GM20000 (cell line): ENCODE measurements around the gene DPP6.

ENCODE experiments used
- DNase-seq: peaks from one replicate; pipeline ENCODE4 v3.0.0; 2012; ENCODE audit warnings: low spot score
- TF ChIP-seq, protein P1 (sequence below): IDR thresholded peaks from 2 replicates; pipeline ENCODE4 v1.5.1; 2012; ENCODE audit warnings: mild to moderate bottlenecking, control low read depth; ENCODE audit errors: extremely low read depth, missing control alignments

The DPP6 gene

DNA sequence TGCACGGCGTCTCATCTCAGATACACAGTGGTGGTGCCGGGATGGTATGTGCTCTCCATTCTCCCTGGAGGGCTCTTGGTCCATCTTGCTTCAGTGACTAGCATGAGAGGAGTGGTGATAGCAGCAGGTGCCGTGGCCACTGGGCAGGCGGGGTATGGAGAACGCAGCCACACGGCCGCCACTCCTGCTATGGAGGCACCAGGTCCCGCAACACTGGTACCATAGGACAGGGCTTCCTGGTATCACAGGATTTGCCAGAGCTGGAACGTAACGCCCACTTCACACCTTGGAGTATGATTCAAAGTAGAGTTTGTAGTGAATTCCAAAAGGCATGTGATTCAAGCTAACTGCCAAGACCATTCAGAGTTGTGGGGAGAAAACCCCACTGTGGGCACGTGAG is 284.1 kb downstream of the DPP6 start:
- TF ChIP-seq, protein P1, sequence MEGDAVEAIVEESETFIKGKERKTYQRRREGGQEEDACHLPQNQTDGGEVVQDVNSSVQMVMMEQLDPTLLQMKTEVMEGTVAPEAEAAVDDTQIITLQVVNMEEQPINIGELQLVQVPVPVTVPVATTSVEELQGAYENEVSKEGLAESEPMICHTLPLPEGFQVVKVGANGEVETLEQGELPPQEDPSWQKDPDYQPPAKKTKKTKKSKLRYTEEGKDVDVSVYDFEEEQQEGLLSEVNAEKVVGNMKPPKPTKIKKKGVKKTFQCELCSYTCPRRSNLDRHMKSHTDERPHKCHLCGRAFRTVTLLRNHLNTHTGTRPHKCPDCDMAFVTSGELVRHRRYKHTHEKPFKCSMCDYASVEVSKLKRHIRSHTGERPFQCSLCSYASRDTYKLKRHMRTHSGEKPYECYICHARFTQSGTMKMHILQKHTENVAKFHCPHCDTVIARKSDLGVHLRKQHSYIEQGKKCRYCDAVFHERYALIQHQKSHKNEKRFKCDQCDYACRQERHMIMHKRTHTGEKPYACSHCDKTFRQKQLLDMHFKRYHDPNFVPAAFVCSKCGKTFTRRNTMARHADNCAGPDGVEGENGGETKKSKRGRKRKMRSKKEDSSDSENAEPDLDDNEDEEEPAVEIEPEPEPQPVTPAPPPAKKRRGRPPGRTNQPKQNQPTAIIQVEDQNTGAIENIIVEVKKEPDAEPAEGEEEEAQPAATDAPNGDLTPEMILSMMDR: no peak
- DNase-seq: no peak

DNA sequence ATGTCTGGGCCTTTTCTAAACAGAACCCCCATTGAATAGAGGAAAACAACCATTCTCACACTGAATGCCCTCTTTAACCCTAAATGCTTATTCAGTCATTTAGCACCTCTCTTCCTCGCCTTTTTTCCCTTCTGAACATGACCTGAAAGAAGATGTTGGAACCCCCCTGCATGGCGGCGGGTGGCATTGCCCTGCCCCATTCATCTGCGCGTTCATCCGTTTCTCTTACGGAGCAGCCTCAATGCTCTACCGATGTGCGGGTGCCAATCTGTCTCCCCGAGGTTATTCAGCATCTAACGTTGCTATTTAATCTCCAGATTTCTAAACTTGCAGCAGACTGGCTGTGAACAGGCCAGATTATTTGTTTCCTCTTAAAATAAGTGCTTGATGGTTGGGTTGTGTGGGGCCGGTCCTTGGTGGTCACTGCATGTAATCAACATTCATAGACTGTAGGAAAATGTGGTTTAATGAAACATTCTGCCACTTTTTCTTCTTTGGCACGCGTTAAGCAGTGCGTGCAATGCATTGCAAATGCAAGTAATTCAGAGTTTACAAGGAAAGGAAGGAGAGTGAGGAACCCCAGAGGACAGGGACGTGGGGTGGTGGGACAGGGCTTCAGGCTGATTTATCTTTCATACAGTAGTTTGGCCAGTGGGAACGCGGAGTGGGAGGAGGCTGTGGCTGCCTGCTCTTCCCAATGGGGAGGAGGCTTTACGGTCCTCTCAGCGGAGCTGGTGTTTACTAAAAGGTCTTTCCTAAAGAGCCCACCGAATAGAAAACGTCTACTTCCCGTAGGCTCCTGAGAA is 286.7 kb downstream of the DPP6 start:
- DNase-seq: no peak
- TF ChIP-seq, protein P1: no peak

DNA sequence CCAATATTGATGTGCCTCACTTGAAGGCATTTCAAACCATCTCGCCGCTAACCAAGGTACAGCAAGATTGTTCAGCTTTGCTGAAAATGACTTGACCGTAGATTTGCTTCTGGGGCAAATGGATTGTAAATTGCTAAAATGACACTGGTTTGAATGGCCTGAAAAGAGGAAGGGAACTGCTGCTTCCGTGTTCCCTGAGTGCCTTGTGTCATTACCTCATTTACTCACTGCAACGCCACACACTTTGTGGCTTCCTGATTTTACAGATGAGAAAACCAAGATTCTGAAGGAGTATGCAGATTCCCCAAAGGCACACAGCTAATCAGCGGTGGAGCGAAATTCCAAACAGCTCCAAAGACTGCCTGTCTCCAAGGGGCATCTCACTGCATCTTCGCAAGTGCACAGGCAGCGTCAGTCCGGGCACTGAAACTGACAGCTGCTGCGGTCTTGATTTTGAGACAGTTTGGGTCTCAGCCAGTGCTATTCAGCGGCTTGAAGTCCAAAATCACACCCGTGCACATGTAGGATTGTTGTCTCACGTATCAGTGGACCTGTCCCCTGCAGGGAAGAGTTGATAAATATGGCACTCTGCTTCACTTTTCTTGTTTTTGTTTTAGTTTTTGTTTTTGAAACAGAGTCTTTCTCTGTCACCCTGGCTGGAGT is 290.9 kb downstream of the DPP6 start:
- DNase-seq: no peak

DNA sequence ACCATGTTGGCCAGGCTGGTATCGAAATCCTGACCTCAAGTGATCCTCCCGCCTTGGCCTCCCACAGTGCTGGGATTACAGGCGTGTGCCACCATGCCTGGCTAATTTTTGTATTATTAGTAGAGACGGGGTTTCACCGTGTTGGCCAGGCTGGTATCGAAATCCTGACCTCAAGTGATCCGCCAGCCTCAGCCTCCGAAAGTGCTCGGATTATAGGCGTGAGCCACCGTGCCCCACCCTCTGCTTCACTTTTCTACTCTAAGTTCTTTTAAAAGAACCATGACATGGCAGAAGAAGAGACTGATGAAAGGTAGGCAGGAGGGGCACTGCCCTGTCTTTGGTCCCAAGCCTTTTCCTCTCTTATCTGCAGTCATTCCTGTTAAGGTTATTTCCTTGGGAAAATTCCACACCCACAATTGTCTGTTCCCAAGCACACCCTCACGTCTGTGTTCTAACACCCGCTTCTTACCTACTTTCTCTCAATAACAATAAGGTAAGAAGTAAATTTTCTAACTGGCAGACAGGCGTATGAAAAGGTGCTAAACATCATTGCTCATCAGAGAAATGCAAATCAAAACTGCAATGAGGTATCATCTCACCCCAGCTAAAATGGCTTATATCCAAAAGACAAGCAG is 291.7 kb downstream of the DPP6 start:
- DNase-seq: no peak
- TF ChIP-seq, protein P1: no peak

More for the DNA sequence above, 290.9 kb downstream of the DPP6 start:
- TF ChIP-seq, protein P1: no peak

DNA sequence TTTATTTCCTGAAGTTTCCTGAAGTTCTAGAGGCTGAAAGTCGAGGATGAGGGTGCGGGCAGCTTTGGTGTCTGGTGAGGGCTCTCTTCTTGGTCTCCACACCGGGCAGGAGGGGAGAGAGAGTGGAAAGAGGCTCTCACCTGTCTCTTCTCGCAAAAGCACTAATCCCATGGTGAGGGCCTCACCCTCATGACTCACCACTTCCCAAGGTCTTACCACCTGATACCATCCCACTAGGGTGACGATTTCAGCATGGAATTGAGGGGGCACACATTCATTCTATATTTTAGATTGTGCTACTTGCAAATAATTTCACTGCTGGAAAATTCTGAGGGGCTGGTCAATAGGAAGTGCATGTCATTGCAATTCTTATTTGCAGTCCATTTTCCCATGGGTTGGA is 292.9 kb downstream of the DPP6 start:
- no peak for DNase-seq
- TF ChIP-seq, protein P1: no peak

DNA sequence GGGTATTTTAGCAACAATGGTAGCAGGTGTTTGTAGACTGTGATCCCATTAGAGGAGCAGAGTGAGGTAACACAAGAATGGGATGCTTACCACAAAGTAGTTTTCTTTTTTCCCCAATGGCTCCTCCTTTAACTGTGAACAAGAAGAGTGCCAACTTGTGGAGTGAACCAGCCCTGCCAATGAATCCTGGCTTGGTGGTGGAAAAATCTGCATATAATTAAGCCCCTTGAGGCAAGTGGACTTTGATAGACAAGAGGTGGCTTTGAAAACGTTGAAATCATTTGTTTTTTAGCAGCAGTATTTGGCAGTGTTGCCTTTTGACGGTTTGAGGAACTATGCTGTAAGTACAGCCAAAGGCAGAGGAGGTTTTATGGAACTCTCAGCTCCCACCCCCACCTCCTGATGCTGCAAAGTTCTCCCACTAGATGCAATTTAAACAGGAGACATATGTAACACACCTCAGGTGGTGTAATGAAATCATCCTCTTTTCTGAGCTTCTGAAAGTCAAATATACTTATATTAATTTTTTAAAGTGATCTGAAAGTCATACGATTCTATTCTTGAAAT is 295.6 kb downstream of the DPP6 start:
- DNase-seq: no peak
- TF ChIP-seq, protein P1: no peak

DNA sequence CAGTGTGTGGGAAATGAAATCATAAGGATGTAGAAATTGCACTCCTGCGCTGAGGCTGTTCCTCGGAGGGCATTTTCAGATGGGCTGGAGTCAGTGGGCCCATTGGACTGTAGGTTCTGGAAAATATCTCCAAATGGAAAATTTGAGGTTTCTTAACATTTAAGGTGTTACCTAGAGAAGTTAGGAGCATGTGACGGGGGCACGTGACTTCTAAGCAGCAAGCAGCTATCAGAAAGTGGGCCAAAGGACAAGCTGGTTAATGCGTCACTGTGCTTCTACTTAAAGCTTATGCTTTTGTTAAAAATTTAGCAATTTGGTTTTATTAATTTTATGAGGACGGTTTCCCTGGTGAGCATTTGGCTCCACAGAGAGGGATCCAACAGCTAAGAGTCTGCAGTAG is 298.7 kb downstream of the DPP6 start:
- TF ChIP-seq, protein P1: no peak
- no peak for DNase-seq
